ENCODE results near the gene LTBP2. TPM values are rescaled to one million over a fixed set of nuclear protein-coding genes. Genes with fewer than 3 reads are reported as not detected.

Gene LTBP2
- total RNA-seq, 1 donor from 2014 or later: 1.9 TPM

- Mint-ChIP-seq H3K4me3 (ENCODE audit: unreplicated experiment) (no peak overlapping the region), H3K4me1 (ENCODE audit: unreplicated experiment) (peaks cover 27% of the 10 kb centered on the region), H3K9me3 (ENCODE audit: unreplicated experiment) (no peaks in the 10 kb centered on the region), H3K27me3 (ENCODE audit: unreplicated experiment) (peaks cover 10% of the 10 kb centered on the region), H3K27ac (ENCODE audit: unreplicated experiment) (no peak overlapping the region), H3K36me3 (ENCODE audit: low read depth, unreplicated experiment) (no peaks in the 10 kb centered on the region)
- DNase-seq (ENCODE audit: low spot score): no peak
- TF ChIP-seq CTCF (IDR thresholded peaks at IDR 0.05; ENCODE audit: unreplicated experiment): no peak
Measured at GRCh38 chr14:74528406-74528805, 83.6 kb downstream of the LTBP2 start.

- Mint-ChIP-seq H3K36me3 (ENCODE audit: low read depth, unreplicated experiment) (no peaks in the 10 kb centered on the region), H3K27me3 (ENCODE audit: unreplicated experiment) (peaks cover 14% of the 10 kb centered on the region), H3K27ac (ENCODE audit: unreplicated experiment) (no peak overlapping the region), H3K9me3 (ENCODE audit: unreplicated experiment) (no peaks in the 10 kb centered on the region), H3K4me1 (ENCODE audit: unreplicated experiment) (peaks cover 27% of the 10 kb centered on the region), H3K4me3 (ENCODE audit: unreplicated experiment) (no peak overlapping the region)
- TF ChIP-seq CTCF (IDR thresholded peaks at IDR 0.05; ENCODE audit: unreplicated experiment): no peak
- DNase-seq (ENCODE audit: low spot score): no peak
Measured at GRCh38 chr14:74527736-74528280, 84.2 kb downstream of the LTBP2 start.

- no peaks in the 10 kb centered on the region for H3K36me3 Mint-ChIP-seq (ENCODE audit: low read depth, unreplicated experiment)
- H3K27ac Mint-ChIP-seq (ENCODE audit: unreplicated experiment): no peak overlapping the region
- peaks cover 14% of the 10 kb centered on the region for H3K27me3 Mint-ChIP-seq (ENCODE audit: unreplicated experiment)
- no peaks in the 10 kb centered on the region for H3K9me3 Mint-ChIP-seq (ENCODE audit: unreplicated experiment)
- DNase-seq (ENCODE audit: low spot score): no peak
- TF ChIP-seq CTCF (IDR thresholded peaks at IDR 0.05; ENCODE audit: unreplicated experiment): no peak
- no peak overlapping the region for H3K4me3 Mint-ChIP-seq (ENCODE audit: unreplicated experiment)
- peaks cover 27% of the 10 kb centered on the region for H3K4me1 Mint-ChIP-seq (ENCODE audit: unreplicated experiment)
Measured at GRCh38 chr14:74526854-74527585, 85.0 kb downstream of the LTBP2 start.

- no peak for TF ChIP-seq CTCF (IDR thresholded peaks at IDR 0.05; ENCODE audit: unreplicated experiment)
- H3K27ac Mint-ChIP-seq (ENCODE audit: unreplicated experiment): no peak overlapping the region
- DNase-seq (ENCODE audit: low spot score): no peak
Measured at GRCh38 chr14:74525361-74525851, 86.6 kb downstream of the LTBP2 start.

GRCh38 chr14:74524812-74525135 is 87.3 kb downstream of the LTBP2 start:
- TF ChIP-seq CTCF (IDR thresholded peaks at IDR 0.05; ENCODE audit: unreplicated experiment): no peak
- no peaks in the 10 kb centered on the region for H3K36me3 Mint-ChIP-seq (ENCODE audit: low read depth, unreplicated experiment)
- H3K27me3 Mint-ChIP-seq (ENCODE audit: unreplicated experiment): peaks cover 14% of the 10 kb centered on the region
- H3K9me3 Mint-ChIP-seq (ENCODE audit: unreplicated experiment): no peaks in the 10 kb centered on the region
- peaks cover 27% of the 10 kb centered on the region for H3K4me1 Mint-ChIP-seq (ENCODE audit: unreplicated experiment)
- no peak for DNase-seq (ENCODE audit: low spot score)
- H3K27ac Mint-ChIP-seq (ENCODE audit: unreplicated experiment): no peak overlapping the region
- H3K4me3 Mint-ChIP-seq (ENCODE audit: unreplicated experiment): no peak overlapping the region

More at GRCh38 chr14:74525361-74525851, 86.6 kb downstream of the LTBP2 start:
- Mint-ChIP-seq H3K9me3 (ENCODE audit: unreplicated experiment) (no peaks in the 10 kb centered on the region), H3K4me3 (ENCODE audit: unreplicated experiment) (no peak overlapping the region), H3K36me3 (ENCODE audit: low read depth, unreplicated experiment) (no peaks in the 10 kb centered on the region), H3K4me1 (ENCODE audit: unreplicated experiment) (peaks cover 27% of the 10 kb centered on the region), H3K27me3 (ENCODE audit: unreplicated experiment) (peaks cover 14% of the 10 kb centered on the region)
